Endothelial cell (in vitro differentiated cells): ENCODE data around the gene ZNF385B. TPM values are rescaled to one million over a fixed set of nuclear protein-coding genes. Genes with fewer than 3 reads are reported as not detected.

Source experiments
- DNase-seq: peaks from one replicate; pipeline ENCODE4 v3.0.0; 2021; ENCODE audit warnings: low spot score
- H3K27ac Mint-ChIP-seq: one replicate; pipeline ENCODE4 v1.8.0; 2021; ENCODE audit warnings: mixed read lengths, inconsistent platforms; ENCODE audit not compliant: unreplicated experiment
- H3K27me3 Mint-ChIP-seq: one replicate; pipeline ENCODE4 v1.8.0; 2021; ENCODE audit warnings: mild to moderate bottlenecking, moderate library complexity, mixed read lengths, inconsistent platforms; ENCODE audit not compliant: unreplicated experiment
- H3K36me3 Mint-ChIP-seq: one replicate; pipeline ENCODE4 v1.8.0; 2021; ENCODE audit warnings: mild to moderate bottlenecking, low read depth, mixed read lengths, inconsistent platforms; ENCODE audit not compliant: unreplicated experiment
- H3K4me1 Mint-ChIP-seq: one replicate; pipeline ENCODE4 v1.8.0; 2021; ENCODE audit warnings: mild to moderate bottlenecking, mixed read lengths, inconsistent platforms; ENCODE audit not compliant: unreplicated experiment
- H3K4me3 Mint-ChIP-seq: one replicate; pipeline ENCODE4 v1.8.0; 2021; ENCODE audit warnings: mild to moderate bottlenecking, mixed read lengths, inconsistent platforms; ENCODE audit not compliant: unreplicated experiment
- H3K9me3 Mint-ChIP-seq: one replicate; pipeline ENCODE4 v1.8.0; 2021; ENCODE audit warnings: mixed read lengths, inconsistent platforms; ENCODE audit not compliant: unreplicated experiment
- total RNA-seq: library from RNA; stranded (reverse); fragmentation: NEBNext Ultra II Directional; extraction: Animal tissue kit (Norgen Biotek cat#: 25700); gene quantifications from one replicate; pipeline ENCODE4 v1.2.1, GENCODE V29; 2021; ENCODE audit not compliant: unreplicated experiment
- TF ChIP-seq, protein P1 (sequence below): fragments of 200-600 bp; sonication (generic); IDR thresholded peaks from one replicate; pipeline ENCODE4 v1.5.0; 2021; ENCODE audit warnings: antibody characterized with exemption; ENCODE audit not compliant: unreplicated experiment

ZNF385B gene
- total RNA-seq, 1 donor from 2014 or later: 0.49 TPM

DNA sequence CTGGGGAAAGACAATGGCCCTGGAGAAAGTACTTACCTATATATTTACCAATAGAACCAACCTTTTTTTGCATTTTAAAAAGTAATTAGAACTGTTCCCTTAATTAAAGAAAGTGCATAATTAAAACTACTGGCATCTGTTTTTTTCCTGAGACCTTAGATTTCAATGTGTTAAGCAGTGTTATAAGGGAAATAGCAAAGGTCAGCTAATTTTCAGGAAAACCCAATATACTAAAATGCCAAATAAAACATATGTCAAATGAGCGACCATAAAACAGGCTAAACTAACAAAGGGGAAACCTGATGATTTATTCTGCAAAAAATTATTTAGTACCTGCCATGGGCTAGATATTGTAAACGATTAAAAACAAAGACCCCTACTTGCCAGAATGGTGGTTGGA, 372.8 kb downstream of the ZNF385B start:
- TF ChIP-seq, protein P1, sequence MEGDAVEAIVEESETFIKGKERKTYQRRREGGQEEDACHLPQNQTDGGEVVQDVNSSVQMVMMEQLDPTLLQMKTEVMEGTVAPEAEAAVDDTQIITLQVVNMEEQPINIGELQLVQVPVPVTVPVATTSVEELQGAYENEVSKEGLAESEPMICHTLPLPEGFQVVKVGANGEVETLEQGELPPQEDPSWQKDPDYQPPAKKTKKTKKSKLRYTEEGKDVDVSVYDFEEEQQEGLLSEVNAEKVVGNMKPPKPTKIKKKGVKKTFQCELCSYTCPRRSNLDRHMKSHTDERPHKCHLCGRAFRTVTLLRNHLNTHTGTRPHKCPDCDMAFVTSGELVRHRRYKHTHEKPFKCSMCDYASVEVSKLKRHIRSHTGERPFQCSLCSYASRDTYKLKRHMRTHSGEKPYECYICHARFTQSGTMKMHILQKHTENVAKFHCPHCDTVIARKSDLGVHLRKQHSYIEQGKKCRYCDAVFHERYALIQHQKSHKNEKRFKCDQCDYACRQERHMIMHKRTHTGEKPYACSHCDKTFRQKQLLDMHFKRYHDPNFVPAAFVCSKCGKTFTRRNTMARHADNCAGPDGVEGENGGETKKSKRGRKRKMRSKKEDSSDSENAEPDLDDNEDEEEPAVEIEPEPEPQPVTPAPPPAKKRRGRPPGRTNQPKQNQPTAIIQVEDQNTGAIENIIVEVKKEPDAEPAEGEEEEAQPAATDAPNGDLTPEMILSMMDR: no peak
- H3K27me3 Mint-ChIP-seq: no peaks in the 10 kb centered on the region
- no peak for DNase-seq
- no peaks in the 10 kb centered on the region for H3K4me1 Mint-ChIP-seq
- H3K36me3 Mint-ChIP-seq: no peaks in the 10 kb centered on the region
- H3K4me3 Mint-ChIP-seq: no peak overlapping the region
- H3K27ac Mint-ChIP-seq: no peak overlapping the region
- H3K9me3 Mint-ChIP-seq: no peaks in the 10 kb centered on the region

DNA sequence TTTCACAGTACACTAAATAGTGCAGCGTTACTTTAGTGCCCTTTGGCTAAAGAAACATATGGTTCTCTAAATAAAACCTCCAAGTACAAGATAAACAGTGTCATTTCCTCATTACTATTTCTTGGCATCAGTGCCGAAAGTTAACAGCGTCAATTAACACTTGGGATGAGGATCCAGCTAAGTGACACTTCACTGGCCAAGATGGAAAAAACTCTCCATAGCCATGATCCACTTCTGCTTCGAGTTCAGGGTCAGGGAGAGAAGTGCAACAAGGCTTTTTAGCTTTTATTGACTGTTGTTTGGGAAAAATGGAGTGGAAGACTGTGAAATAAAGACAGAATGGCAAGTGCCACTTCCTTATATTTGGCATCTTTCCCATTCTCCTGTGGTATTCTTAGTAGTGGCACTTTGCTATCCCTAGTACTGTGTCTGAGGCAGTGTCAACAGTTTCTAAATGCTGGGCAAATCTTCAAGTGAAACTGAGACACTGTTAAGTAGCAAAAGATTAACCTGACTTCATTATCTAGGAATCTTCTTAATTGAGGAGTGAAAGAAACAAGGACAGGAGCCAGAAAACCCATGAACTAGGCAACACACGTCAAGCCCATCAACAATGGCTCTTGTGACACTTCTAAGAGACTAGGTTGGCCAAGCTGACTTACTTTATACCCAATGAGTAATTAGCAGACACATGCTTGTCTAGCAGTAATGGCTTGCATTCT, 374.2 kb downstream of the ZNF385B start:
- no peak for DNase-seq
- Mint-ChIP-seq H3K4me3 (no peak overlapping the region), H3K36me3 (no peaks in the 10 kb centered on the region), H3K4me1 (no peaks in the 10 kb centered on the region), H3K9me3 (no peaks in the 10 kb centered on the region), H3K27ac (no peak overlapping the region), H3K27me3 (peaks cover 1% of the 10 kb centered on the region)
- TF ChIP-seq, protein P1: no peak

DNA sequence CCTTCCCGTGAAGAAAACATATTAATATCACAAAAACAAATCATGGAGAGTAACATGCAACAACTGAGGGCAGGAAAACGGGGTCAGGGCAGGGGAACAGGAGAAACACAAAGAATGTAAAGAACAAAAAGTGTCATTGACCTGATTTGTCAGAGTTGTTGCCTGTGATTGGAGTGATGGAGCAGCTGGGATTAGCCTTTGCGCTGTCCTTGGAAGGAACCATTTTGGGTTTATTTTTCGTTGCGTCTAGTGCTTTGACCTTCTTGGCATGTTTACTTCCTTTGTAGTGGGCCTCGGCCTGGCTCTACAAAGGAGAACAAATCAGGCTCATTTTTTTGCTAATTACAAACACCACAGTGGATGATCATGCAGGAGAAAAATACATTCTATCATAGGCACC, 378.3 kb downstream of the ZNF385B start:
- TF ChIP-seq, protein P1: no peak
- no peak for DNase-seq
- Mint-ChIP-seq H3K27ac (no peak overlapping the region), H3K9me3 (no peaks in the 10 kb centered on the region), H3K4me3 (no peak overlapping the region), H3K27me3 (peaks cover 3% of the 10 kb centered on the region), H3K36me3 (no peaks in the 10 kb centered on the region), H3K4me1 (no peaks in the 10 kb centered on the region)

- TF ChIP-seq, protein P1: no peak
Measured at GRCh38 chr2:179479947-179480346, 381.5 kb downstream of the ZNF385B start.

GRCh38 chr2:179478771-179479170, 382.6 kb downstream of the ZNF385B start:
- Mint-ChIP-seq H3K36me3 (no peaks in the 10 kb centered on the region), H3K9me3 (no peaks in the 10 kb centered on the region), H3K27me3 (peaks cover 3% of the 10 kb centered on the region), H3K4me3 (no peak overlapping the region), H3K27ac (no peak overlapping the region), H3K4me1 (no peaks in the 10 kb centered on the region)
- TF ChIP-seq, protein P1: no peak
- no peak for DNase-seq

More at GRCh38 chr2:179479947-179480346, 381.5 kb downstream of the ZNF385B start:
- Mint-ChIP-seq H3K36me3 (no peaks in the 10 kb centered on the region), H3K4me3 (no peak overlapping the region), H3K9me3 (no peaks in the 10 kb centered on the region), H3K27ac (no peak overlapping the region), H3K27me3 (peaks cover 3% of the 10 kb centered on the region), H3K4me1 (no peaks in the 10 kb centered on the region)
- DNase-seq: no peak
